Spleen (tissue), 11 donors: Measurements from ENCODE around the gene FBXL2. TPM values are rescaled to one million over a fixed set of nuclear protein-coding genes. Genes with fewer than 3 reads are reported as not detected.
"Not testable (repeated sequence)": the region's sequence is repeated elsewhere in the genome, so short reads cannot be mapped to it uniquely, and the experiment has no call there.

Source experiments
- DNase-seq: peaks from one replicate; pipeline ENCODE4 v3.0.0-alpha.2; 2020
- H3K27ac ChIP-seq, 8 donors: fragments of 200-600 bp; sonication (generic) in 7 of 8; 1 replicate in 4 of 8; 2 replicates in 4 of 8; pipeline versions ENCODE4 v1.5.0 to v1.8.0; 2016 to 2021; ENCODE audit warnings: inconsistent platforms in 4 of 8, mild to moderate bottlenecking in 4 of 8, moderate library complexity in 1 of 8
- H3K27me3 ChIP-seq, 7 donors: fragments of 200-600 bp; sonication (generic) in 6 of 7; replicated peaks in 1 of 7; 1 replicate in 4 of 7; 2 replicates in 3 of 7; pipeline versions ENCODE4 v1.5.0 to v1.8.0; 2016 to 2021; ENCODE audit warnings: inconsistent platforms in 3 of 7, mild to moderate bottlenecking in 1 of 7
- H3K36me3 ChIP-seq, 6 donors: fragments of 200-600 bp; sonication (generic) in 5 of 6; 1 replicate in 4 of 6; 2 replicates in 2 of 6; pipeline versions ENCODE4 v1.5.0 to v1.8.0; 2016 to 2021; ENCODE audit warnings: inconsistent platforms in 2 of 6
- H3K4me1 ChIP-seq, 6 donors: fragments of 200-600 bp; sonication (generic) in 5 of 6; 1 replicate in 3 of 6; 2 replicates in 3 of 6; pipeline versions ENCODE4 v1.5.0 to v1.8.0; 2016 to 2021; ENCODE audit warnings: inconsistent platforms in 3 of 6
- H3K4me3 ChIP-seq, 8 donors: fragments of 200-600 bp; sonication (generic) in 7 of 8; 1 replicate in 4 of 8; 2 replicates in 4 of 8; pipeline versions ENCODE4 v1.5.0 to v1.8.0; 2016 to 2021; ENCODE audit warnings: inconsistent platforms in 4 of 8, mild to moderate bottlenecking in 4 of 8, moderate library complexity in 2 of 8
- H3K9me3 ChIP-seq, 8 donors: fragments of 200-600 bp; sonication (generic) in 7 of 8; 1 replicate in 4 of 8; 2 replicates in 4 of 8; pipeline versions ENCODE4 v1.5.0 to v1.8.0; 2016 to 2021; ENCODE audit warnings: inconsistent platforms in 4 of 8
- CTCF ChIP-seq, 11 experiments: fragments of 200-600 bp in 7 of 11; fragments of 450-650 bp in 4 of 11; sonication (generic) in 4 of 11; IDR thresholded peaks in 8 of 11; conservative IDR thresholded peaks in 3 of 11; 1 replicate in 7 of 11; 2 replicates in 4 of 11; pipeline versions ENCODE4 v1.4.0 to v1.8.0; 2016 to 2021; ENCODE audit warnings: antibody characterized with exemption in 11 of 11, inconsistent platforms in 4 of 11, mild to moderate bottlenecking in 1 of 11
- POLR2A ChIP-seq, 3 donors: fragments of 450-650 bp; IDR thresholded peaks; one replicate each; pipeline ENCODE4 v1.5.1; 2017; ENCODE audit warnings: antibody characterized with exemption in 3 of 3, mild to moderate bottlenecking in 1 of 3
- POLR2AphosphoS5 ChIP-seq, 3 donors: sonication (generic); formaldehyde crosslinking; IDR thresholded peaks; one replicate each; pipeline ENCODE4 v1.5.1; 2017; ENCODE audit warnings: antibody characterized with exemption in 3 of 3
- WGBS, 5 donors: extraction: QIAGEN DNeasy Blood & Tissue Kit in 3 of 5; methylation state at CpG; one replicate each; pipeline versions ENCODE4 v1.1.5 to v1.1.7; 2013 to 2018; 5-methylcytosine and 5-hydroxymethylcytosine counted together
- intact Hi-C: fragments of 100-400 bp; cut with DNase I; formaldehyde crosslinking; loops from one replicate; pipeline ENCODE4 v1.15.0; 2023; ENCODE audit warnings: low total_unique reads
- polyA plus RNA-seq, 3 donors: library from polyadenylated mRNA; stranded (reverse); fragments of 200-250 nt; gene quantifications; one replicate each; pipeline ENCODE4 v1.2.1, GENCODE V29; 2013
- total RNA-seq, 7 donors: library from RNA; depleted of rRNA in 3 of 7; stranded (reverse); fragments of >200 nt in 3 of 7; fragmentation: NEBNext Ultra II Directional in 4 of 7; extraction: Animal tissue kit (Norgen Biotek cat#: 25700) in 4 of 7; gene quantifications; one replicate each; pipeline versions ENCODE4 v1.1.0 to v1.2.1, GENCODE V29; 2016 to 2021
- donor health status: healthy with polysubstance abuse.
- donor health status: DM: no; HTN: no; CAD: no; lungs with moderate emphysema.
- donor health status: DM: no; HTN: no; CAD: no.
- donor health status: Bipolar disorder and iron deficiency.
- donor health status: healthy.
- donor health status: DM: no; HTN: no; CAD: no.
- donor health status: DM: yes; HTN: yes; CAD: no.

FBXL2 gene
- total and polyA plus RNA-seq, 10 donors, result 0.20 to 2.0 (median 1.1) TPM

DNA sequence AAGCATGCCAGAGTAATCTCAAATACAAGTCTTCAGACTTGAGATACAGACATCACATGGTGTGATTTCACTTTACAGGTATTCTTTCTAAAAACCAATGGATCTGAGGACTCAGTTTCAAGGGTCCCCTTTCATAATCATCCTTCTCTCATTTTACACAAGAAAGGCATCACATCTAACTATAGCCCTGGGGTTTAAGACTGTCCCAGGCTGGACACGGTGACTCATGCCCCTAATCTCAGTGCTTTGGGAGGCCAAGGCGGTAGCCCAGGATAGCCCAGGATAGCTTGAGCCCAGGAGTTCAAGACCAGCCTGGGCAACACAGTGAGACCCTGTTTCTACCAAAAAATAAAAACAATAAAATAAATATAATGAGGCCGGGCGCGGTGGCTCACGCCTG, 126.5 kb downstream of the FBXL2 start:
- Histone ChIP-seq H3K4me1 (peaks cover 0 to 6% (median 0%) of the 10 kb centered on the region in 6 donors), H3K4me3 (no peak overlapping the region), H3K36me3 (peaks cover 12 to 100% (median 90%) of the 10 kb centered on the region in 6 donors), H3K27ac (no peak overlapping the region), H3K9me3 (no peaks in the 10 kb centered on the region), H3K27me3 (no peaks in the 10 kb centered on the region)
- intact Hi-C loops, result no loop called here
- TF ChIP-seq CTCF (IDR thresholded peaks at IDR 0.05 in 8 of 11, conservative IDR thresholded peaks at IDR 0.05 in 3 of 11), result no peak
- TF ChIP-seq POLR2AphosphoS5 (IDR thresholded peaks at IDR 0.05), result no peak
- TF ChIP-seq POLR2A (IDR thresholded peaks at IDR 0.05), result no peak
- no peak for DNase-seq
- 95 to 99% (median 97%) methylated on average over 6 of the region's 6 CpGs for WGBS, 5 donors

GRCh38 chr3:33410816-33411215, 133.6 kb downstream of the FBXL2 start:
- H3K4me1 ChIP-seq, H3K9me3 ChIP-seq, H3K27ac ChIP-seq, intact Hi-C loops, DNase-seq, H3K27me3 ChIP-seq, H3K4me3 ChIP-seq: not testable (repeated sequence)
- WGBS, 5 donors, result 95 to 99% (median 96%) methylated on average over 3 of the region's 3 CpGs
- H3K36me3 ChIP-seq, result peaks cover 2 to 99% (median 85%) of the 10 kb centered on the region in 6 donors

DNA sequence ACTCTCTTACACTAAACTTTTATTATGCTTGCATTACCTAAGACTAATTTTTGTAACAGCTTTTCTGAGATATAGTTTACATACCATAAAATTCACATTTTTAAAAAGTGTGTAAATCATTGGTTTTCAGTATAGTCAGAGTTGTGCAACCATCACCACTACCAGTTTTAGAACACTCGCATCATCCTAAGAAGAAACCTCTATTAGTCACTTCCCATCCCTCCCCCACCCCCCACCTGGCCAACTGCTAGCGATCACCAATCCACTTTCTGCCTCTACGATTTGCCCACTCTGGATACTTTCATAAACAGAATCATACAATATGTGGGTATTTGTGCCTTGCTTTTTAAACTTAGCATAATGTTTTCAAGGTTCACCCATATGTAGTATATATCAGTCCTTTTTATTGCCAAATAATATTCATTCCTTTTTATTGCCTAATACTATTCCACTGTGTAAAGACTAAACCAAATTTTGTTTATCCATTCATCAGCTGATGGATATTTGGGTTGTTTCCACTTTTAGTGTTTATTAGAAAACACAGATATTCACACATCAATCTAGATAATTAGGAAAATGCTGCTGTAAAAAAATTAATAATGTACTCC, 139.9 kb downstream of the FBXL2 start:
- Histone ChIP-seq H3K9me3 (no peaks in the 10 kb centered on the region), H3K27me3 (no peaks in the 10 kb centered on the region), H3K4me3 (no peak overlapping the region), H3K27ac (no peak overlapping the region), H3K36me3 (peaks cover 0 to 93% (median 45%) of the 10 kb centered on the region in 6 donors), H3K4me1 (peaks cover 0 to 15% (median 6%) of the 10 kb centered on the region in 6 donors)
- DNase-seq, result no peak
- intact Hi-C loops, result no loop called here
- whole genome bisulfite sequencing, 5 donors, result 64 to 81% (median 75%) methylated on average over 3 of the region's 3 CpGs
- TF ChIP-seq POLR2A (IDR thresholded peaks at IDR 0.05), result no peak
- TF ChIP-seq POLR2AphosphoS5 (IDR thresholded peaks at IDR 0.05), result no peak
- TF ChIP-seq CTCF (IDR thresholded peaks at IDR 0.05 in 8 of 11, conservative IDR thresholded peaks at IDR 0.05 in 3 of 11), result no peak

DNA sequence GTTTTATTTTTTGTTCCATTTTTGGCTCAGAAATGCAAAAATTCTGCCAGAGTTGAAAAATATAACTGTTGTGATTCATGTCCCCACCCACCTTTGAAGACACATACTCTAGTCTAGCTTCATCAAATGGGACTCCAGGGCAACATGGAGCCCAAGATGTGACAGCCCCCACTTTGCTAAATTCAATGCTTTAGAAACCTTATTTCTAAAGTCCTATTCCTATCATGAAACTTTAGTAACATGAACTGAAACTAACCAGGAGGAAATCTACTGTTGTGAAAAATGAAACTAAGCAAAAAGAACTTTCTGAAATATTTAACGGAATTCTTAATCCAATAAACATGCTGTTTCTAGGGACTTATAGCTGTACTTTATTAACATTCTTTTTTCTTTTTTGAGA, 142.7 kb downstream of the FBXL2 start:
- no peak for TF ChIP-seq POLR2A (IDR thresholded peaks at IDR 0.05)
- WGBS, 5 donors, result 62 to 72% (median 69%) methylated on average over 1 of the region's 1 CpG
- H3K4me3 ChIP-seq, result no peak overlapping the region

DNA sequence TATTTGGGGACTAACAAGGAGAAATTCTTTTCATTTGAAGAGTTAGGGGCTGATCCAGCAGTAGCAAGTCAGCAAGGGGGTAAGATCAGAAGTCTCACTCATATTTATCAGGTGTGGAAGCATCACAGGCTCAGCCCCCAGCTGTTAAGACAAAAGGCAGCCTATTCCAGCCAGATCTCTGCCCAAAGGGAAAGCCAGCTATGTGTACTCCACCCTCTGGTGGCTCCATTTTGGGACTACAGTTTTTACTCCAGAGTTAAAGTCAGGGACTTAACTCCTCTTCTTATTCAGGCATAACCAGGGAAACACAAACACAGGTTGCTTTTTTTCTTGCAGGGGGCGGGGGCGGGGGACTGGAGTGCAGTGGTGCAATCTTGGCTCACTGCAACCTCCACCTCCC, 143.7 kb downstream of the FBXL2 start:
- WGBS, 5 donors, result 96 to 100% (median 100%) methylated on average over 1 to 2 of the region's 2 CpGs
- H3K27ac ChIP-seq, result peak overlapping the region in 4 of 8 donors; percentile 43 to 75 (median 66)

More for the DNA sequence above, 142.7 kb downstream of the FBXL2 start:
- Histone ChIP-seq H3K27me3 (no peaks in the 10 kb centered on the region), H3K4me1 (peaks cover 0 to 21% (median 9%) of the 10 kb centered on the region in 6 donors), H3K36me3 (peaks cover 0 to 98% (median 34%) of the 10 kb centered on the region in 6 donors), H3K9me3 (no peaks in the 10 kb centered on the region), H3K27ac (peak overlapping the region in 5 of 8 donors; percentile 36 to 75 (median 60))
- no peak for DNase-seq
- intact Hi-C loops, result no loop called here

More for the DNA sequence above, 143.7 kb downstream of the FBXL2 start:
- DNase-seq, result no peak
- H3K36me3 ChIP-seq, result peaks cover 0 to 94% (median 32%) of the 10 kb centered on the region in 6 donors
- peaks cover 0 to 28% (median 12%) of the 10 kb centered on the region in 6 donors for H3K4me1 ChIP-seq
- intact Hi-C loops, result no loop called here
- no peaks in the 10 kb centered on the region for H3K9me3 ChIP-seq
- TF ChIP-seq POLR2A (IDR thresholded peaks at IDR 0.05) (no peak), POLR2AphosphoS5 (IDR thresholded peaks at IDR 0.05) (no peak), CTCF (IDR thresholded peaks at IDR 0.05 in 8 of 11, conservative IDR thresholded peaks at IDR 0.05 in 3 of 11) (no peak)
- H3K4me3 ChIP-seq, result no peak overlapping the region
- H3K27me3 ChIP-seq, result no peaks in the 10 kb centered on the region
